AG09309 (cell line): ENCODE data around the gene SQSTM1.

Experiments
- DNase-seq: peaks from one replicate; pipeline ENCODE4 v3.0.0-alpha.2; 2010; ENCODE audit warnings: low read depth
- H3K4me3 ChIP-seq: 2 replicates; pipeline ENCODE4 v1.5.1; 2011; ENCODE audit warnings: mild to moderate bottlenecking, low read depth, low read length, moderate library complexity; ENCODE audit not compliant: control insufficient read depth
- CTCF ChIP-seq: IDR thresholded peaks from 2 replicates; pipeline ENCODE4 v1.5.1; 2011; ENCODE audit warnings: mild to moderate bottlenecking, low read depth, low read length, inconsistent platforms; ENCODE audit not compliant: insufficient read depth, control insufficient read depth; ENCODE audit errors: missing control alignments

The SQSTM1 gene

GRCh38 chr5:179866241-179867078, 45.8 kb downstream of the SQSTM1 start:
- H3K4me3 ChIP-seq: no peak overlapping the region
- no peak for TF ChIP-seq CTCF
- DNase-seq: no peak

GRCh38 chr5:179867079-179867465, 46.4 kb downstream of the SQSTM1 start:
- no peak overlapping the region for H3K4me3 ChIP-seq
- TF ChIP-seq CTCF: no peak
- DNase-seq: no peak

- H3K4me3 ChIP-seq: no peak overlapping the region
- TF ChIP-seq CTCF: no peak
- DNase-seq: no peak
These were observed 46.8 kb downstream of the SQSTM1 start for GRCh38 chr5:179867476-179867875.

GRCh38 chr5:179868541-179868940, 47.8 kb downstream of the SQSTM1 start:
- DNase-seq: no peak
- H3K4me3 ChIP-seq: no peak overlapping the region
- TF ChIP-seq CTCF: no peak

- no peak for DNase-seq
- TF ChIP-seq CTCF: no peak
- H3K4me3 ChIP-seq: no peak overlapping the region
These were observed 48.4 kb downstream of the SQSTM1 start for GRCh38 chr5:179869101-179869500.

- H3K4me3 ChIP-seq: no peak overlapping the region
- no peak for DNase-seq
- no peak for TF ChIP-seq CTCF
These were observed 49.1 kb downstream of the SQSTM1 start for GRCh38 chr5:179869641-179870402.
